Sigmoid colon (tissue), 7 donors: ENCODE results near the gene IFT25. TPM values are rescaled to one million over a fixed set of nuclear protein-coding genes. Genes with fewer than 3 reads are reported as not detected.
"Not testable (repeated sequence)": the region's sequence is repeated elsewhere in the genome, so short reads cannot be mapped to it uniquely, and the experiment has no call there.

Source experiments
- DNase-seq: peaks from one replicate; pipeline ENCODE4 v3.0.0-alpha.2; 2019
- H3K27ac ChIP-seq, 4 donors: fragments of 200-600 bp; sonication (generic); one replicate each; pipeline ENCODE4 v1.5.1; 2016 to 2019; ENCODE audit warnings: mild to moderate bottlenecking in 1 of 4
- H3K27me3 ChIP-seq, 3 donors: fragments of 200-600 bp; sonication (generic); one replicate each; pipeline ENCODE4 v1.5.1; 2019; ENCODE audit warnings: mild to moderate bottlenecking in 1 of 3
- H3K36me3 ChIP-seq, 4 donors: fragments of 200-600 bp; sonication (generic); one replicate each; pipeline ENCODE4 v1.5.1; 2016 to 2019
- H3K4me1 ChIP-seq, 4 donors: fragments of 200-600 bp; sonication (generic); one replicate each; pipeline ENCODE4 v1.5.1; 2017 to 2019
- H3K4me3 ChIP-seq, 4 donors: fragments of 200-600 bp; sonication (generic); one replicate each; pipeline ENCODE4 v1.5.1; 2017 to 2019; ENCODE audit warnings: mild to moderate bottlenecking in 2 of 4, moderate library complexity in 1 of 4
- H3K9me3 ChIP-seq, 4 donors: fragments of 200-600 bp in 3 of 4; sonication (generic) in 3 of 4; one replicate each; pipeline versions ENCODE4 v1.5.1 to v1.6.1; 2013 to 2019
- EP300 ChIP-seq, 4 donors: sonication (generic); formaldehyde crosslinking; IDR thresholded peaks; one replicate each; pipeline ENCODE4 v1.6.1; 2017; ENCODE audit warnings: antibody characterized with exemption in 4 of 4
- POLR2A ChIP-seq, 2 donors: fragments of 450-650 bp; IDR thresholded peaks; one replicate each; pipeline ENCODE4 v1.6.1; 2016; ENCODE audit warnings: antibody characterized with exemption in 2 of 2, mild to moderate bottlenecking in 2 of 2, moderate library complexity in 2 of 2
- POLR2AphosphoS5 ChIP-seq, 4 donors: sonication (generic); formaldehyde crosslinking; IDR thresholded peaks; one replicate each; pipeline ENCODE4 v1.6.1; 2017; ENCODE audit warnings: antibody characterized with exemption in 4 of 4
- WGBS, 2 donors: extraction: QIAGEN DNeasy Blood & Tissue Kit; methylation state at CpG; one replicate each; pipeline ENCODE4 v1.1.7; 2013; 5-methylcytosine and 5-hydroxymethylcytosine counted together
- intact Hi-C: fragments of 100-400 bp; cut with DNase I; formaldehyde crosslinking; loops from one replicate; pipeline ENCODE4 v1.15.1; 2023
- polyA plus RNA-seq, 3 donors: library from polyadenylated mRNA; stranded (reverse); fragments of 200-250 nt; gene quantifications; one replicate each; pipeline ENCODE4 v1.2.3, GENCODE V29; 2013
- total RNA-seq, 4 donors: library from RNA; depleted of rRNA; stranded (reverse); fragments of >200 nt; gene quantifications; one replicate each; pipeline ENCODE4 v1.1.0, GENCODE V29; 2016
- TF ChIP-seq, protein P1 (sequence below), 4 experiments: fragments of 450-650 bp in 3 of 4; fragments of 200-600 bp in 1 of 4; IDR thresholded peaks; one replicate each; pipeline ENCODE4 v1.5.1; 2016 to 2019; ENCODE audit warnings: antibody characterized with exemption in 4 of 4, mild to moderate bottlenecking in 3 of 4, moderate library complexity in 2 of 4
- donor health status: healthy with polysubstance abuse.
- donor health status: Bipolar disorder and iron deficiency.
- donor health status: healthy.

Gene IFT25
- 10 to 100 TPM; 16.1 to 33.9 (median 24.9) TPM for total RNA-seq
- 10 to 100 TPM; 17.3 to 31.8 (median 26.4) TPM for polyA plus RNA-seq

DNA sequence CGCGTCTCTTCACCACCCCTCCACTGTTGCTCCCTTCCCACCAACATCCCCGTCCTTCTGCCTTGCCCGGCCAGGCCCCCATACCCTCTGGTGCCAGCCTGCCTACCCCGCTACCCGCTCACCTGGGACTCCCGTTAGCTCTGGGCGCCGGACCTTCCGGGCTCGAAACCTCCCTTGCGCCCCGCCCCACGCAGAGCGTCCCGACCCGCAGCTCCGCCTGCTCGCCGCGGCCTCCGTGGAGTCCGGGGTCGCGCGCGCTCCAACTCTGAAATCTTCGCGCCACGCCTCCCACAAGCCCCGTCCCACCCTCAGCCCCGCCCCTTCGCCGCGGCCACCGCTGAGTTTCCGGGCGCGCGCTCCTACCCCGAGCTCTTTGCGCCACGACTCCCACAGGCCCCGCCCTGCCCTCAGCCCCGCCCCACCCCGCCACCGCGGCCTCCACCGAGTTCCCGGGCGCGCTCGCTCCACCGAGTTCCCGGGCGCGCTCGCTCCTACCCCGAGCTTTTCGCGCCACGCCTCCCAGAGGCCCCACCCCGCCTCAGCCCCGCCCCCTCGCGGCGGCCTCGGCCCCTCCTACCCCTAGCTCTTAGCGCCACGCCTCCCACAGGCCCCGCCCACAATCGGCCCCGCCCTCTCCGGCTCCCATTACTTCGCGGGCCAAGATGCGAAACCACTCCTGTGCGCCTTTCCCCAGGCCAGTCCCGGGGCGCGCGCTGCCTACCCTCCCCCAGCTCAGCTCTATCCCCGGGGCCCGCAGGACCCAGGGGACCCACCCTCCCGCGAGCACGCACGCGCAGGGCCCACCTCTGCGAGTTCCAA, at the start of gene IFT25:
IFT25 (minus strand) TSS at position 267 of the 819 bp plus-strand sequence. CDS start 5,617 bp downstream, outside the sequence.
- no peaks in the 10 kb centered on the region for H3K27me3 ChIP-seq
- TF ChIP-seq POLR2AphosphoS5 (IDR thresholded peaks at IDR 0.05) (peak; percentile 80 to 91 (median 86)), POLR2A (IDR thresholded peaks at IDR 0.05) (peak; percentile 38 to 57), EP300 (IDR thresholded peaks at IDR 0.05) (no peak)
- TF ChIP-seq, protein P1, sequence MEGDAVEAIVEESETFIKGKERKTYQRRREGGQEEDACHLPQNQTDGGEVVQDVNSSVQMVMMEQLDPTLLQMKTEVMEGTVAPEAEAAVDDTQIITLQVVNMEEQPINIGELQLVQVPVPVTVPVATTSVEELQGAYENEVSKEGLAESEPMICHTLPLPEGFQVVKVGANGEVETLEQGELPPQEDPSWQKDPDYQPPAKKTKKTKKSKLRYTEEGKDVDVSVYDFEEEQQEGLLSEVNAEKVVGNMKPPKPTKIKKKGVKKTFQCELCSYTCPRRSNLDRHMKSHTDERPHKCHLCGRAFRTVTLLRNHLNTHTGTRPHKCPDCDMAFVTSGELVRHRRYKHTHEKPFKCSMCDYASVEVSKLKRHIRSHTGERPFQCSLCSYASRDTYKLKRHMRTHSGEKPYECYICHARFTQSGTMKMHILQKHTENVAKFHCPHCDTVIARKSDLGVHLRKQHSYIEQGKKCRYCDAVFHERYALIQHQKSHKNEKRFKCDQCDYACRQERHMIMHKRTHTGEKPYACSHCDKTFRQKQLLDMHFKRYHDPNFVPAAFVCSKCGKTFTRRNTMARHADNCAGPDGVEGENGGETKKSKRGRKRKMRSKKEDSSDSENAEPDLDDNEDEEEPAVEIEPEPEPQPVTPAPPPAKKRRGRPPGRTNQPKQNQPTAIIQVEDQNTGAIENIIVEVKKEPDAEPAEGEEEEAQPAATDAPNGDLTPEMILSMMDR (IDR thresholded peaks at IDR 0.05) = no peak
- H3K4me1 ChIP-seq = peaks cover 0 to 43% (median 33%) of the 10 kb centered on the region in 4 donors
- intact Hi-C loops = loop anchor here (2.0 to 5.0 kb wide), 2 partner anchors 57 to 108 kb away; partner anchors contain the start of genes NDC1 and YIPF1
- peak; percentile 98 for DNase-seq
- WGBS, 2 donors = 0 to 1% methylated on average over 90 of the region's 90 CpGs
- H3K36me3 ChIP-seq = no peaks in the 10 kb centered on the region
- no peaks in the 10 kb centered on the region for H3K9me3 ChIP-seq
- H3K27ac ChIP-seq = peak within 1 kb of the TSS; percentile 92 to 96 (median 94)
- H3K4me3 ChIP-seq = peak within 1 kb of the TSS; percentile 68 to 93 (median 82)

DNA sequence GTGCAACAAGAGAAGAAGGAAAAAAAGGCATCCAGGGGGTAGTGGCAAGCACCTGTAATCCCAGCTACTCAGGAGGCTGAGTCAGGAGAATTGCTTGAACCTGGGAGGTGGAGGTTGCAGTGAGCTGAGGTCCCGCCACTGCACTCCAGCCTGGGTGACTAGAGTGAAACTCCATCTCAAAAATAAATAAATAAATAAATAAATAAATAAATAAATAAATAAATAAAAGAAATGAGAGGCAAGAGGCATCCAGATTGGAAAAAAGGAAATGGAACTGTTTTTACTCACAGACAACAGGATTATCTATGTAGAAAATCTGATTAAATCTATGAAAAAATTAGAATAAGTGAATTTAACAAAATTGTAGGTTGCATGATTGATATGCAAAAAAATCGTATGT, 49.0 kb upstream of the IFT25 start:
- intact Hi-C loops, H3K4me3 ChIP-seq, H3K9me3 ChIP-seq, H3K27me3 ChIP-seq, DNase-seq, H3K27ac ChIP-seq, H3K36me3 ChIP-seq, H3K4me1 ChIP-seq: not testable (repeated sequence)
- 92% methylated on average over 2 of the region's 2 CpGs for WGBS, 2 donors

DNA sequence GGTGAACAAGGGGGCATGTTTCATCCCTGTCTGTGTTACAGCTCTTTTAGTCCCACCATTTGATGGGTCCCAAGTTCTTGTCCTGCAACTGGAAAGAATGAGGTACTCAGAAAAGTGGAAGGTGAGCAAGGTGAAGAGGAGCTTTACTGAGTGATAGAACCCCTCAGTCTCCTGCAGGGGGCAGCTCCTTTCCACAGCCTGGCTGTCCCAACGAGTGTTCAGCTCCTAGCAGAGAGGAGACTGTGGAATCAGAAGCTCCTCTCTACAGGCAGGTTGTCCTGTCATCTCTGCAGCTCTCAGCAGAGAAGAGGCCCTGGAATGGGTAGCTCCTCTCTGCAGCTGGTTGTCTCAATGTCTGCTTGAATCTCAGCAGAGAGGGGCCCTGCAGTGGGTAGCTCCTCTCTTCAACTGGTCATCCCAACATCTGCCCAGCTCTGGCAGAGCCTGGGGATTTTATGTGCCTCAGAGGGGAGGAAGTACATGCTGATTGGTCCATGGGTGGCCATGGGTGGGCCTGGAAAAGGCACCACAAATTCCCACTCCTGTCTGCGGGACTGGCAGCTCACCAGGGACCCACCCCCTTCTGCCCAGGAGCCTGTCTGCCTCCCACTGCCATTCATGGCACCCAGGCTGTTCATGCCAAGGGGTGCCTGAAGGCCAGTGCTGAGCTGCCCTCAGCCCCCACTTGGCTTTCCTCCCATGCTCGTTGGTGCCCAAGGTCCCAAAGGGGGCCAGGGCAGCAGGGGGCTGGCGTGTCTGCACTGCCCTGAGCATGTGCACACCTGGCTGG, 46.8 kb upstream of the IFT25 start:
- no peaks in the 10 kb centered on the region for H3K9me3 ChIP-seq
- 69 to 87% methylated on average over 4 of the region's 4 CpGs for WGBS, 2 donors
- no peaks in the 10 kb centered on the region for H3K4me1 ChIP-seq
- TF ChIP-seq POLR2AphosphoS5 (IDR thresholded peaks at IDR 0.05) = no peak
- intact Hi-C loops = no loop called here
- H3K27me3 ChIP-seq = no peaks in the 10 kb centered on the region
- H3K4me3 ChIP-seq = no peak overlapping the region
- H3K36me3 ChIP-seq = no peaks in the 10 kb centered on the region
- H3K27ac ChIP-seq = no peak overlapping the region
- no peak for DNase-seq

DNA sequence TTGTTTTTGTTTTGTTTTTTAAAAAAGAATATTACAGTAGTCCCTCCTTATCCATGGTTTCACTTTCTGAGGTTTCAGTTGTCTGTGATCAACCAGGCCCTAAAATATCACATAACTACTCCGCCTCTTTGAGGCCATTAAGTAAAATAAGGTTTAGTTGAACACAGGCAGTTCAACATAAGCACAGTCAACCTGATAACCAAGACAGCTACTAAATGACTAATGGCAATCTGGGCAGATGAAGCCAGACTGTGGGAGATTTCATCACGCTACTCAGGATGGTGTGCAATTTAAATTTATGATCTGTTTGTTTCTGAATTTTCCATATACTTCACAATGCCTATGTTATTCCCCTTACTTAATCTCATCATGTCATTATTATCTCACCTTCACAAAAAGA, 42.4 kb upstream of the IFT25 start:
- peaks cover 0 to 1% (median 0%) of the 10 kb centered on the region in 4 donors for H3K4me1 ChIP-seq
- H3K27me3 ChIP-seq = no peaks in the 10 kb centered on the region
- H3K36me3 ChIP-seq = no peaks in the 10 kb centered on the region
- TF ChIP-seq, protein P1 (IDR thresholded peaks at IDR 0.05) = no peak
- no peak for TF ChIP-seq POLR2A (IDR thresholded peaks at IDR 0.05)
- TF ChIP-seq EP300 (IDR thresholded peaks at IDR 0.05) = no peak
- no peak for TF ChIP-seq POLR2AphosphoS5 (IDR thresholded peaks at IDR 0.05)
- no peak for DNase-seq
- H3K27ac ChIP-seq = no peak overlapping the region
- no peak overlapping the region for H3K4me3 ChIP-seq
- 58 to 70% methylated on average over 2 of the region's 2 CpGs for WGBS, 2 donors
- no peaks in the 10 kb centered on the region for H3K9me3 ChIP-seq
- intact Hi-C loops = no loop called here

DNA sequence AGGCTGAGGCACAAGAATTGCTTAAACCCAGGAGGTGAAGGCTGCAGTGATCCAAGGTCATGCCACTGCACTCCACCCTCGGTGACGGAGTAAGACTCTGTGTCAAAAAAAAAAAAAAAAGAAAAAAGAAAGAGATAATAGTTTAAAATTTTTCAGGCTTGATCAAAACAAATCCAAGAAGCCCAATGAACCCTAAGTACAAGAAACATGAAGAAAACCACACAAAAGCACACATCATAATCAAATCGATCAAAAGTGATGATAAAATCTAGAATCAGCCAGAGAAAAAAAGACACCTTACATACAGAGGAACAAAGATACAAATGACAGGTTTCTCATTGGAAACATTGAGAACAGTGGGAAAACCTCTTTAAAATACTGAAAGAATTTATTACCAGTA, 41.0 kb upstream of the IFT25 start:
- no peak overlapping the region for H3K27ac ChIP-seq
- H3K4me1 ChIP-seq = peaks cover 0 to 14% (median 4%) of the 10 kb centered on the region in 4 donors
- DNase-seq = no peak
- H3K27me3 ChIP-seq = no peaks in the 10 kb centered on the region
- TF ChIP-seq EP300 (IDR thresholded peaks at IDR 0.05) (no peak), POLR2AphosphoS5 (IDR thresholded peaks at IDR 0.05) (no peak), POLR2A (IDR thresholded peaks at IDR 0.05) (no peak)
- TF ChIP-seq, protein P1 (IDR thresholded peaks at IDR 0.05) = no peak
- no peak overlapping the region for H3K4me3 ChIP-seq
- 85 to 93% methylated on average over 3 of the region's 3 CpGs for WGBS, 2 donors
- H3K9me3 ChIP-seq = no peaks in the 10 kb centered on the region
- H3K36me3 ChIP-seq = no peaks in the 10 kb centered on the region
- intact Hi-C loops = no loop called here
